ENCODE data around the gene STPG1. TPM values are rescaled to one million over a fixed set of nuclear protein-coding genes. Genes with fewer than 3 reads are reported as not detected.
A peak's percentile ranks its signal among the peaks of the same experiment; 100 is the strongest.

STPG1 gene
- total RNA-seq, 1 donor, result 10.0 TPM

DNA sequence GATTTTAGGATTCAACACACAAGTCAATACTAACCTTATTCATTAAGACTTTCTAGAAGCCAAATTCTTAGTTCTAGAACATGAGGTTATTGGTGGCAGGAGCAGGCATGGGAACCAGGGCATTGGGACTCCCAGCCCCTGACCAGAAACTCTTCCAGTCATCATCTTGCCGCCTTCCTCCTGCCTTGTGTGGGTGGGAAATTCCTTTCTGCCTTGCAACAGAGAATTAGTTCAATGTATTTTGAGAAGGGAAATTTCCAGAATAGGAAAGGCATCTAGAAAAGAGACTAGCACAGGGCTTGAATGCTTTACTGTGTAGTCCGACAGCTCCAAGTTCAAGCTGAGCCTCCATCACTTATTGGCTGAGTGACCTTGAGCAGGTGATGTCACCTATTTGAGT, 85.7 kb downstream of the STPG1 start:
- TF ChIP-seq, protein P1, sequence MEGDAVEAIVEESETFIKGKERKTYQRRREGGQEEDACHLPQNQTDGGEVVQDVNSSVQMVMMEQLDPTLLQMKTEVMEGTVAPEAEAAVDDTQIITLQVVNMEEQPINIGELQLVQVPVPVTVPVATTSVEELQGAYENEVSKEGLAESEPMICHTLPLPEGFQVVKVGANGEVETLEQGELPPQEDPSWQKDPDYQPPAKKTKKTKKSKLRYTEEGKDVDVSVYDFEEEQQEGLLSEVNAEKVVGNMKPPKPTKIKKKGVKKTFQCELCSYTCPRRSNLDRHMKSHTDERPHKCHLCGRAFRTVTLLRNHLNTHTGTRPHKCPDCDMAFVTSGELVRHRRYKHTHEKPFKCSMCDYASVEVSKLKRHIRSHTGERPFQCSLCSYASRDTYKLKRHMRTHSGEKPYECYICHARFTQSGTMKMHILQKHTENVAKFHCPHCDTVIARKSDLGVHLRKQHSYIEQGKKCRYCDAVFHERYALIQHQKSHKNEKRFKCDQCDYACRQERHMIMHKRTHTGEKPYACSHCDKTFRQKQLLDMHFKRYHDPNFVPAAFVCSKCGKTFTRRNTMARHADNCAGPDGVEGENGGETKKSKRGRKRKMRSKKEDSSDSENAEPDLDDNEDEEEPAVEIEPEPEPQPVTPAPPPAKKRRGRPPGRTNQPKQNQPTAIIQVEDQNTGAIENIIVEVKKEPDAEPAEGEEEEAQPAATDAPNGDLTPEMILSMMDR (IDR thresholded peaks at IDR 0.05; ENCODE audit: insufficient read depth, low read length), result no peak
- H3K4me3 ChIP-seq (ENCODE audit: low read depth, low read length), result no peak overlapping the region
- no peak for DNase-seq (ENCODE audit: low read depth)

DNA sequence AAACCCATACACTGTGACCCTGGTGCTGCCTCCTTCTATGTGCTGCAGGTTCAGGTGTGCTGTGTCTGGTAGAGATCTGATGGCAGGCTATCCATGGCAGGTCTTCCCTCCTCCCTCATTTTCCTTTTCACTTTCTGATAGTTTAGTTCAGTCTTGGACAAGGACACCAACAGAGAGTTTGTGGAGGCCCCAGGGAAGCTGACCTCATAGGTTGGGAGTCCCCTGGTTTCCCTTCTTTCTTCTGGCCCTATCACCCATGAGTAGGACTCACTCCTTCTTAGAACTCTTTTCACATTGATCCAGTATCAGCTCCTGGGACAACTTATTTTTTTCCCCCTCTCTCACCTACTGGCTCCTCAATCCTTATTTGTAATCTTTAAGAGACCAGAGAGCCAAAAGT, 86.1 kb downstream of the STPG1 start:
- no peak overlapping the region for H3K4me3 ChIP-seq (ENCODE audit: low read depth, low read length)
- TF ChIP-seq, protein P1 (IDR thresholded peaks at IDR 0.05; ENCODE audit: insufficient read depth, low read length), result no peak
- no peak for DNase-seq (ENCODE audit: low read depth)

DNA sequence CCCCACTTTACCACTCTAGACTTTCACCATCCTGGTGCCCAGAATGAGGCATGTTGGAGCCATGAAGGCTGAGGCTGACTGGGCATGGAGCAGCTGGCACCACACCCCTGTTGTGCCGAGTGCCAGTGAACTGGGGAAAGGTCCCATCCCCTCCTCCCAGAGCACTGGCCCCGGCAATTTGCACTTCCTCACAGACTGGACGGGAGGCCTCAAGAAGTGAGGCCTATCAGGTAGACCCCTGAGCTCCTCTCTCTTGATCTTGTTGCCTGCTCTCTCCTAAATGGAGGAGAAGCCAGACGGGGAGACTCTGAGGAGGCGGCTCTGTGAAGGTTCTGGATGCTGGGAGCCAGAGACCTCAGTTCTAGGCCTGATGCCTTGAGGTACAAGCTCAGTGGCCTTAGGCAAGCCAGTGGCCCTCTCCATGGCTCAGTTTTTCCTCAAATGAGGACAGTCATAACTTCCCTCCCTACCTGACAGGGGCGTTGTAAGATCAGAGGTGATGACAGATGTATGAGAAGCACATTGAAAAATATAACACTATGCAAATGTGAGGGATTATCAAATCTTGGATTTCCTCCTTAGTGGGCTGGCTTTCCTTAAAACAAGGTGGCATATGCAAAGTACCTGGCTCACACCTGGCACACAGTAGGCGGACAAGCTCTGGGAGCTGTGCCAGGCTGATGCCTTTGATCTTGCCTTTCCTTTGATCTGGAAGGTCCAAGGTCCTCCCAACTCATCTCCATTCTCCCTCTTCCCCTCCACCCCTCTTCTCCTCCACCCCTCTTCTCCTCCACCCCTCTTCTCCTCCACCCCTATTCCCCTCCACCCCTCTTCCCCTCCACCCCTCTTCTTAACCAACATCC, 87.8 kb downstream of the STPG1 start:
- TF ChIP-seq, protein P1 (IDR thresholded peaks at IDR 0.05; ENCODE audit: insufficient read depth, low read length), result no peak
- H3K4me3 ChIP-seq (ENCODE audit: low read depth, low read length), result no peak overlapping the region

DNA sequence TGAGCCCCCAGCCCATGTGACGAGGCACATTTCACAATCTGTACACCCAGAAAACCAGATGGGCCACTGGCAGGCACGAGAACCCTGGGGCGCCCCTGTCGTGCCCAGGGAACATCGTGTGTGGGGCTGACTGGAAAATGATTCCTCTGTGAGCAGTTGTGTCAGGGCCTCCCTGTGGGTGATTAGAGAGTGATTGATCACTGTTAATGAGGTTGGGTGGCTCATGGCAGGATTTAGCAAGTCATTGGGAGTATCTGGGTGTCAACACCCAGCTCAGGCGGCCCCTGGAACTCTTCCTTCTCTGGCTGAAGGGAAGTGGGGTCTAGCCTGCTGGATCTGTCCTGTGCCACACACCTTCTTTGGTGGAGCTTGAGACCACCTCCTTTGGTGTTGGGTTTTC, 88.7 kb downstream of the STPG1 start:
- no peak for DNase-seq (ENCODE audit: low read depth)
- H3K4me3 ChIP-seq (ENCODE audit: low read depth, low read length), result no peak overlapping the region
- TF ChIP-seq, protein P1 (IDR thresholded peaks at IDR 0.05; ENCODE audit: insufficient read depth, low read length), result no peak

More for the DNA sequence above, 87.8 kb downstream of the STPG1 start:
- DNase-seq (ENCODE audit: low read depth), result no peak

DNA sequence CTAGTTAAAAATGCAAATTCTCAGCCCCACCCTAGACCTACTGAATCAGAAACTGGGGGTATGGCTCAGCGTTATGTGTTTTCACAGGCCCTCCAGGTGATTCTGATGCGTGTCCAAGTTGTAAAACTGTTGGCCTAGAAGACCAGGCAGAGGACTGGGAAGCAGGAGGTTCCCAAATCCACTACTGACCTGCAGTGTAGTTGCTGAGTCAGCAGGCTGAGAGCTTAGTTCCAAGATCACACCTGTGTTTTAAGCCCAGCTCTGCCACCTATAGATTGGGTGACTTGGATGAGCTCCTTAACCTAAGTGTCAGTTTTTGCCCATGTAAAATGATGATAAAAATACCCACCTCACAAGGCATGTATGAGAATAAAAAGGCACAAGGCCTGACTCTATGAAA, 90.3 kb downstream of the STPG1 start:
- DNase-seq (ENCODE audit: low read depth), result no peak
- TF ChIP-seq, protein P1 (IDR thresholded peaks at IDR 0.05; ENCODE audit: insufficient read depth, low read length), result no peak
- no peak overlapping the region for H3K4me3 ChIP-seq (ENCODE audit: low read depth, low read length)

DNA sequence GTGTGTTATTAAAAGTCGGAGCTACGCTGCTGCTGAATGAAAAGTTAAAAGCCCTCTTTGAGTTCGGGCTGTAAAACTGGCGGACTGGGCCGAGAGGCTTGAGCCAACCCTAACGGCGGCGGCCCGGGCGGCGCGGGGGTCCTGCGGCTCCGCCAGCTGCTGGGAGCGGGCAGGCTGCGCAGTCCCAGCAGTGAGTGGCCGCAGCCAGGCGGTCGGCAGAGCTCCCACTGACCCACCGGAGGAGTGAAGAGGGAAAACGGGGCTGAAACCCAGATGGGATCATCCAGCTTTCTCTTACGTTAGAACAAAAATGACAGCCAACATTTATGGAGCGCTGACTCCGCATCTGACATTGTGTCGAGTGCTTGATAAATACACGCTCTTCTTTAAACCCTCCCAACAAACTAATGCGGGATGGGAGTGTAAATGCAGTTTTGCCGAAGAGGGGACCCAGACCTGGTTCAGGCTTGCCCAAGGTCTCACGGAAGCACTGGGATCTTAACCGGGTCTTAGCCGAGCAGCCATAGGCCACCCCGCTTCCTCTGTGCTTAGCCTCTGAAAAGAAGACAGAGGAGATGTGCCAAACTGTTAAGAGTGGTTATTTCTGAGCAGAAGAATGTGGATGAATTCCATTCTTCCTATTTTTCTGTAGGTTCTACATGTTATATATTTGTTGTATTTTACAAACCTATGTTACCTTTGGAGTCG, 91.0 kb downstream of the STPG1 start:
- H3K4me3 ChIP-seq (ENCODE audit: low read depth, low read length), result peak overlapping the region; percentile 53
- DNase-seq (ENCODE audit: low read depth), result peak; percentile 13
- TF ChIP-seq, protein P1 (IDR thresholded peaks at IDR 0.05; ENCODE audit: insufficient read depth, low read length), result no peak
